Fibroblast of the conjunctiva (primary cell): Measurements from ENCODE around the gene DCDC1.

Experiments
- DNase-seq: peaks from one replicate; pipeline ENCODE4 v3.0.0-alpha.2; 2010; ENCODE audit warnings: low read depth

The DCDC1 gene

DNA sequence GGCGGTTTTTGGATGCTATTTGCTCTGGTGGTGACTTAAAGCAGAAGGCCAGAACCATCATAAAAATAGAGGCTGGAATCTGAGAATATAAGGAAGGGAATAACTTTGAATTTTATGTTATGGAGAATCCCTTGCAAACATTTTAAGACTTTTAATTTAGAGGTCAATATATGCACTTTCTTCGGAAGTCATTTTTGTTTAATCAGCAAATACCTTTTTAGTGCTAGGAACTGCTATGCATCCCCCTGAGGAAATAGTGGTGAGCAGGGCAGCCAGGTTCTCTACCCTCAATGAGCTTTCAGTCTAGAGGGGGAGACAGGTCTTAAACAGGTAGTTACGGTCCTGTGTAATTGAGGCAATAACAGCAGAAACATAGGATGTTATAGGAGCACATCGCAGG, 516.9 kb downstream of the DCDC1 start:
- DNase-seq = no peak

DNA sequence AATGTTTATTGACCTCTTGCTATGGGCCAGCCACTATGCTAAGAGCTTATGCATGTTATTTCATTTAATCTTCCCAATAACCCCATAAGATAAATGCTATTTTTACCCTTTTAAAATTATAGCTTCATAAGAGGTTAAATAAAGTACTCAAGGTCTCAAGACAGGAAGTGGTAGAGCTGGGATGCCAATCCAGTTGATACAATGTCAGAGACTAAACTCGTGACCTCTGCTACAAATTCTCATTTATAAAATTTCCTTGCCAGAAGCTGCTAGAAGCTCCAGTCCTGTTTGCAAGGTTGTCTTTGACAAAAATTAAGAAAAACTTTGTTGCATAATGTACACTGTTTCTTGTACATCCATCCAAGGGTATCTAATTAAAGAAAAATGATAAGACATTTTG, 517.4 kb downstream of the DCDC1 start:
- DNase-seq = no peak

DNA sequence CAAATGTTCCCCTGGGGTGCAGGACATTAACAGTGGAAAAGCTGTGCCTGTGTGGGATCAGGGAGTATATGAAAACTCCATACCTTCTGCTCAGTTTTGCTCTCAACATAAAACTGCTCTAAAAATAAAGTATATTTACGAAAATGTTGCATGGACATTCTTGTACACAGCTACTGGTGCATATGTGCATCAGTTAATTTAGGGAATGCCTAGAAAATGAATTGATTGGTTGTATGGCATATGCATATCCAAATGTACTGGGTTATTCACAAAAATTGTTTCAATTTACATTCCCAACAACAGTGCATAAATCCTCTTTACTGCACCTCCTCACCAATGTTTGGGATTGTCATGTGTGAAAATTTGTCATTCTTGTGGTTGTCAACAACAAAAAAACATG, 532.3 kb downstream of the DCDC1 start:
- DNase-seq = no peak

DNA sequence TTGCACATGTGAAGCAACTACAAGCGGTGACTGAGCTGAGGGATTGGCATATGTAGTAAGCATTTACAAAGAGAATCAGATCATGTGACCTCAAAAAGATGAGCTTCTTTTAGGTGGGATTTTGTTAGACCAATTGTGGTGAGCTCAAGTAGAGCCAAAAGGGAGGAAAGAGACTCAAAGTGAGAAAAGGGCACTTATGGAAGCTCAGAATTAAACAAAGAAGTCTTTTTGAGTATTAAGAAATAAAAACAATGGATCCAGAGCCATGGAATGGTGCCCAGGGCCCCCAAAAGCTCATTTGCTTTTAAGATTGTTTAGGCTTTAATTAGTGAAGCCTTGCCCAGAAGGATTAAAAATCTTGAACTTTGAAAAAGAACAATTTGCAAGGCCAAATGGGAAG, 536.7 kb downstream of the DCDC1 start:
- no peak for DNase-seq

DNA sequence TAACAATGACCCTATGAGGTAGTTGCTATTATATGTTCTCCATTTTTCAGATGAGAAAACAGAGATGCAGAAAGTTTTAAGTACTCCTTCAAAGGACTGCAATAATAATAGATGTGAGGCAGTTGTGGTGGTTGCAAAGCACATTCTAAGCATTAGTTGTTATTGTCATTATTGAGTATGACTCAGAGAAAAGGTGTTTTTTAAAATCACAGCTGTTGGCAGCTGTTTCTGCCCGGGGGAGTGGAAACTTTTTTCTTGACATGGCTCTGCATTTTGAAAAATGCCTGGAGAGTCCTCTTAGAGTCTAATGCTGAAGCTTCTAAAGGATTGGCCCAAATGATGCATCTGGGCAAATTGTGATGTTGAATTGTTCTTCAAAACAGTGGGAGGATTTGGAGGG, 538.9 kb downstream of the DCDC1 start:
- DNase-seq = no peak

DNA sequence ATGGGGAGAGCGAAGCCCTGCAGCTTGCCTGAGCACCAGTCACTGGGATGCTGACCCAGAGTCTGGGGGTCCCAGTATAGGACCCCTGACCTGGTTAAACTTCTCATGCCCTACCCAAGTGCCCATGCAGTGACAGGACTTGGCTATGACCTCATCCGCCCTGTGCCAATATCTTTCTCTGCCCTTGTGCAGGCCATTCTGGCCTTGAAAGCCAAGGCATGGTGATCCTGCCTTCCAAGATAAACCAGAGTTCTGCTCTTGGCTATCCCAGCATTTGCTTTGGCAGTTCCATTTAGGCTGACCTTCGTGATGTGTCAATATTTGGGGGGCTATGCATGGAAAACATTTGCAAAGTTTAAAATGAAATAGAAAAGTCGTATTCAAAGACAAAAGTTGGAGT, 542.6 kb downstream of the DCDC1 start:
- DNase-seq = no peak

DNA sequence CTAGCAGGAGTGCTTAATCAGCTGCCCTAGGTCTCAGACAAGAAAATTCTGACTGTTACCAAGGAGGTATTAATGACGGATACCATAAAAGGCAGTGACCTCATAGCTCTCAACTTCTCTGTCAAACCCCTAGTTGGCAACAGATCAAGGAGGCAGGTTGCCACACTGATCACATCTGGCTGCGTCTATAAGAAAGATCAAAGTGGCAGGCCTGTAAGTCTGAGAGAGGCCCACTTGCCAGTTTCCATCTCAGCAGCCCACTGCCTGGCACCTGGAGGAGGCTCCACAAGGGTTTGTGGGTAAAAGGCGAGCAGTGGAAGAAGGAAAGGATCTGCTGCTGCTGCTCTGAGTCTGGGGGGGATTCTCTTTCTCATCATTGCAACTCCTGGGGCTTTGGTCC, 543.8 kb downstream of the DCDC1 start:
- no peak for DNase-seq

DNA sequence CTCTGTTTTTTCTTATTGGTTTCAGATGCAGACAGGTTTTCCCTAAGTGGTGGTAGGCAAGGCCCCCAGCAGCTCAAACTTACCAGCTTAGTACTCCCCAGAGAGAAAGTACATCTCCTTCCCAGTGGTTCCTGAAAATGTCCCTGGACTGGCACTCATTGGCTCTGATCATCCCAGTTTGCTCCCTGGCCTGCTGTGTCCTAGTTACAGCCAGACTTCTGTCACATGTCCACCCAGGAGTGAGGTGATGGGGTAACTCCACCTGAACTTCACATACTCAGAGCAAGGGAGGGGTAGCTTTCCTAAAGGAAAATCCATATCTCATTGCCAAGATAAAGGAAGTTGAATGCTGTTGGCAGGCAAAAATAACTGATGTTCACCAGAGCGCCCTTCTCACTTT, 546.4 kb downstream of the DCDC1 start:
- DNase-seq = no peak

DNA sequence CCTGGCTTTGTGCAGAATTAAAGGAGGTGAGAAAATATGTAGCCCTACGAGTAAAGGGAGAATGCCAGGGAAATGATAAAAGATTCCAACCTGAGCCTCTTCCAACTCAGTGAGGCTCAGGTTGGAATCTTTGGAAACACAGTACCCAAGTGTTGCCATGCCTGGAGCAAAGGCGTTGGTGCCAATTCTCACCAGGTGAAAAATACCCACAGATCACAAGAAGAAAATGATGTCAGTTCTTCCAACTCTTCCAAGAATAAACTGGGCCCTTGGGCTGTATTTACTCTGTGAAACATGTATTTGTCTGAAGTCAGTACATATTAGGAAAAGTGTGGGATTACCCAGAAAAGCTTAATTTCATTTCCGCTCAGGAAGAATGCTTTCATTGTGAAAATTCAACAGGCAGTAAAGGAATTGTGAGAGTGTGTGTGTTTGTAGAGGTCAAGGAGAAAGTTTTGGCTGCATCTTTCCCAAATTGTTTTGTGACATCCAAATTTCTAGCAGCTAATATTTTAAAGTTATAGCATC, 548.0 kb downstream of the DCDC1 start:
- no peak for DNase-seq

DNA sequence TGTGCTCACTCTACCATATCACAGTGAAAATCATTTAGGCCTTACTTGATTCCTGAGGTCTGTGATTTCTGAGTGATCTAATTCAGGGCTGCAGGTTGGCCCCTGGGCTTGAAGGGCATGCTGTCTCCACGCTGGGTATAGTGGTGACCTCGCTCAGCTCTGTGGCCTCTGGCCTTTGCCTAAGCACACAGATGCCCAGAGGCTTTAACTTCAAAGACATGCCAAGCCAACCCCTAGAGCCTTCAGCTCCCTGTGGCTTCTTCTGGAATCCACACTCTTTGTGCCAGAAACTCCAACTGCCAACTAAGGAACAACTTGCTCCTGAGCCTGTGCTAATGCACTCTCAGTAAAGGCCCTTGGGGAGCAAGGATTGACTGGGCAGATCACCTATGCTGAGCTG, 550.8 kb downstream of the DCDC1 start:
- DNase-seq = no peak

DNA sequence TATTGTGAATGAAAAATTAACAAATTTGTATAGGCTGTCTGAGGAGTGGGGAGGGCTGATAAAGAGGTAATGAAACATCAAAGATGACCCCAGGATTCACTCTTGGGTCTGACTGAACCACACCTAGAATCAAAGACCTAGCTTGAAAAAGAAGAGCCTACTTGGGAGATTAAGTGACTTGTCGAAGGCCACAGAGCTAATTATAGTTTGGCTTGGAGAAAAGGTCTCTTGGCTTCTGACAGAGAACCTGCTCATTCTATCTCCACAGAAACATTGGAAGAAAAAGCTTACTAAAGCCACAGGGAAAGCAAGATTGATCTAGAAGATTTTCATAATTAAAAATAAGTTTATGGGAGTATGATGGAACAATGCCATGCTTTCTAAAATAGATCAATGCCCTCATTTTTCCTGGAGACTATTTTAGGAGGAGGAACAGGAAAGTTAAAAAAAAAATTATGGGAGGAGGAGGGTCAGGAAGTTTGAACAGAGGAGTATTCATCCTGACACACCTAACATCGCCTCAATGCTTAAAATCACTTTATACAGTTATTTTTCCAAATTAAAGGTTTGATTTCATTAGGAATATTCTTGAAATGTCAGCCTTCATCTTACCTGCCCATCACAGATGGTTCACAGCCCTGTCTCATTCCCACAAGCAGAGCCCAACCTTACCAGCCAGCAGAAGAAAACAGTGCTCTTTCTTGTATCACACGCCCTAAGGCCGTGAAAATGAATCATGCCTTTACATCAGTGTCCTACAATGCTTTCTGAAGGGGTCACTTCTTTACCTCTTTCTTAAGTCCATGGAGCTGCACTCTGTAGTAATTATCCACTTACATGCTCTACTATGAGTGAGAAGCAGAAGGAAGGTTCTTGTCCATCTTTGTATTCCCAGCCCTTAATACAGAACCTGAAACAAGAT, 552.3 kb downstream of the DCDC1 start:
- DNase-seq = no peak

DNA sequence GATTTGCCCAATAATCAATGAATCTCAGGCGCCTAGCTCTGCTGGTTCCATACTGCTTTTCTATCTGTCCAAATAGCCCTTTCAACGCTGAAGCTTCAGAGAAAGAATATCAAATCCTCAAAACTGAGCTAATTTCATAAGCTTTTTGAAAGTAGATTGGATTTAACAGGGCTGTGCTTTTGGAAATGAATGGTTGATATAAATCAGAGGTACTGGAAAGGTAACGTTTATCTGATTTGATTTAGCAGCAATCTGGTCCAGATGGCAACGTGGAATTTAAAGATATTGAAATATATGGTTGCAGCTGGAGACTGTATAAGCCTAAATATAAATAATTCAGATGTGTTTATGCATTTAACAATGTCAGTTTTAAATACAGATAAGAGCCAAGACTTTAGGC, 553.9 kb downstream of the DCDC1 start:
- DNase-seq = no peak

DNA sequence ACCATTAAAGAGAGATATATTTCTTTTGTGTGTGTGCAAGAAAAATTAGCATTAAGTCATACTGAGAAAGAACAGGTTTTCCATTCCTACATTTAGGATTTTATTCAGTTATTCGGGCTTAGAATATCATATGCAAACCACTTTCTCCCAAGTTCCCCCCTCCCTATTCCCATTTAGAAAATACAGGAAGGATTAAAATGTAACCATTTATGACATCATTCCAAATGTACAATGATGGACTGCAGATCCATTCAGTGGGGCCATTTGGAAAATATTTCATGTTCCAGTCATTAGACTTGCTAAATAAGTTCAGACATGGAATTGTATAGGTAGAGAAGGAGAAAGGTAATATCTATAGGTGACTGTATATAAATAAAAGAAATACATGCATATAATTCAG, 554.8 kb downstream of the DCDC1 start:
- DNase-seq = no peak
